Articular chondrocyte of knee joint (primary cell): ENCODE data around the gene FOXQ1. TPM values are rescaled to one million over a fixed set of nuclear protein-coding genes. Genes with fewer than 3 reads are reported as not detected.

Source experiments
- total RNA-seq: library from RNA; depleted of rRNA; stranded (reverse); fragments of >200 nt; gene quantifications from 2 replicates; pipeline ENCODE4 v1.2.3, GENCODE V29; 2012

The FOXQ1 gene
- 14.2 and 25.5 TPM in 2 replicates for total RNA-seq

GRCh38 chr6:1311400-1312202, at the start of gene FOXQ1:
Gene FOXQ1 (plus strand): TSS chr6:1312098. CDS start chr6:1312705, 607 bp downstream.

Other genes with a start within 250 kb of the FOXQ1 start
- gene FOXF2, start 77.5 kb downstream of the FOXQ1 start, total RNA-seq, result 3.8 and 5.7 TPM in 2 replicates